GM12875 (cell line): Measurements from ENCODE around the gene GFI1.
A peak's percentile ranks its signal among the peaks of the same experiment; 100 is the strongest.

Source experiments
- H3K4me3 ChIP-seq: one replicate; pipeline ENCODE4 v1.5.1; 2011; ENCODE audit warnings: low read depth, low read length, control low read depth
- CTCF ChIP-seq: IDR thresholded peaks from 2 replicates; pipeline ENCODE4 v1.5.1; 2011; ENCODE audit warnings: low read depth, mild to moderate bottlenecking, control low read depth, inconsistent platforms, low read length, moderate library complexity, borderline replicate concordance; ENCODE audit not compliant: insufficient read depth

The GFI1 gene

GRCh38 chr1:92481971-92482664 is 4.6 kb downstream of the GFI1 start:
- peak overlapping the region; percentile 84 for H3K4me3 ChIP-seq
- TF ChIP-seq CTCF: no peak

DNA sequence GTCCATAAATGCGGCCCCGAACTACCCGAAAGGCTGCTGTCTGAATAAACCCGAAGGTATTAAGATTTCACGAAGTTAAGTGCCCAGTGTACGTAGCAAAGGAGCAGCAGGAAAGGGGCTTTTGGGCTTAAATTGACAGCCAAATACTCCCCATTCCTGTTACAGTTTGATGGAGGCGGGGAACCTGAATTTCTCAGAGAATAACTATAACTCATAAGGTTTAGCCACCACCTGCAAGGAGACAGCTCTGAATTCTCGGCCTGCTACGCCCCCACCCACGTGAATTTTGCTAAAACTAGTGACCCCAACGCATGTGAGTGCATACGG is 5.2 kb downstream of the GFI1 start:
- no peak for TF ChIP-seq CTCF
- no peak overlapping the region for H3K4me3 ChIP-seq

DNA sequence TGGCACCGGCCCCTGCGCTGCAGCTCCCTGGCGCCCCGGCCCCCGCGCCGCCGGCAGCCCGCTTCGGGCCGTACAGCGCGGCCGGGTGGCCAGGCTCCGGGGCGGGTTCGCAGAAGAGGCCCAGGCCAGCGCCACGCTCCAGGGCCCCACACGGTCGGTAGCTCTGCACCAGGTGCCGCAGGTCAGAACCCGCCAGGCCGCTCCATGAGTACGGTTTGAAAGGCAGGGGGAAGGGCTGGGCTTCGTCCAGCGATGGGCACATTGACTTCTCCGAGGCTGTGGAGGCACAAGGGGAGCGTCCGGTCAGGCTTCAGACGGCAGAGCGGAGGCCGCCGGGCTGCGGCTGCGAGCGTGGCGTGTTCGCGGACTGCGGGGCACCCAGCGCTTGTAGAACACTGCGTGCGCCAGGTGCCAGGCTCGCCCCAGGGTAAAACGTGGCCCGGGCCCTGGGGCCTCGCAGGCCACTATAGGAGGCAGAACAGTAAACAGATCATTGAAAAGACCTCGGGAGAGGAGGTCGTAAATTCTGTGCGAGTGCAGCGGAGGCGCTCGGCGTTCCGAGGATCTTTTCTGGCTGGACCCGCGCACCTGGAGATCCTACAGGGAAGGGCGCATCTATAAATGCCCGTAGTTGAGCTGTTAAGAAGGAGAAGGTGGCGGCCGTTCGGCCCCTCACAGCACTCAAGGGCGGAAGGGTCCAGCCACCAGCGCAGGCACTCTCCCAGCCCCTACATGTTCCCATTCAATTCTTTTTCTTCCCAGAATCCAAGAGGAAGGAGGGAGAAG is 5.7 kb downstream of the GFI1 start:
- no peak overlapping the region for H3K4me3 ChIP-seq
- TF ChIP-seq CTCF: no peak

DNA sequence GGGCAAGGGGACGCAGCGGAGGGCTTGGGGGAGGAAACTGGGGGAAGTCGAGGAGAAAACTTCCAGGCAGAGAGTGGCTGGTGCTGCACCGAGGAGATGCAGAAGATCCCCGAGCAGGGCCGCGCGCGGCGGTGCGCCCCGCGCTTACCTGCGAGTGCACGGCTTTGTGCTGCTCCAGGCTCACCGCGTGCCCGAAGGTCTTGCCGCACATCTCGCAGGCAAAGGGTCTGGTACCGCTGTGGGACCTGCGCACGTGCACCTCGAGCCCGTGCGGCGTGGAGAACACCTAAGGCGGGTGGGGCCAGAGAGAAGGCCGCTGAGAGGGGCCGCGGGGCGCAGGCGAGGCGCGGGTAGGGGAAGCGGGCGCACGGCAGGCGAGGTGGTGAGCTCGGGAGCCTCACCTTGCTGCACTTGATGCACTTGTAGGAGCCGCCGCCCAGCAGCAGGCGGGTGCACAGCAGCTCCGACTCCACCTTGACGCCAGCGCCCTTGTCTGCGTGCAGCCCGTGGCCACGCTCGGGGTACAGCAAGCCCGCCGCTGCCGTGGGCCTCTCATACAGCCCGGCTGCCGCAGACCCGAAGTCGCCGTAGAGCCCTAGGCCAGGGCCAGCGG is 6.4 kb downstream of the GFI1 start:
- no peak for TF ChIP-seq CTCF
- H3K4me3 ChIP-seq: no peak overlapping the region

DNA sequence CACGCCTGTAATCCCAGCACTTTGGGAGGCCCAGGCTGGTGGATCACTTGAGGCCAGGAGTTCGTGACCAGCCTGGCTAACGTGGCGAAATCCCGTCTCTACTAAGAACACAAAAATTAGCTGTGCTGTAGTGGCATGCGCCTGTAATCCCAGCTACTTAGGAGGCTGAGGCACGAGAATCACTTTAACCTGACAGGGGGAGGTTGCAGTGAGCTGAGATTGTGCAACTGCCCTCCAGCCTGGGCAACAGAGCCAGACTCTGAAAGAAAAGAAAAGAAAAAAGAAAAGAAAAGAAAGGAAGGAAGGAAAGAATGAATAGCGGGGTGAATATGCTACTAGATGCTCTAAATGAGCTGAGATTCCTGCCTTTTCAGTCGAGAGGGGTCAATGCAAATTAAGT is 7.1 kb downstream of the GFI1 start:
- H3K4me3 ChIP-seq: no peak overlapping the region
- TF ChIP-seq CTCF: no peak

DNA sequence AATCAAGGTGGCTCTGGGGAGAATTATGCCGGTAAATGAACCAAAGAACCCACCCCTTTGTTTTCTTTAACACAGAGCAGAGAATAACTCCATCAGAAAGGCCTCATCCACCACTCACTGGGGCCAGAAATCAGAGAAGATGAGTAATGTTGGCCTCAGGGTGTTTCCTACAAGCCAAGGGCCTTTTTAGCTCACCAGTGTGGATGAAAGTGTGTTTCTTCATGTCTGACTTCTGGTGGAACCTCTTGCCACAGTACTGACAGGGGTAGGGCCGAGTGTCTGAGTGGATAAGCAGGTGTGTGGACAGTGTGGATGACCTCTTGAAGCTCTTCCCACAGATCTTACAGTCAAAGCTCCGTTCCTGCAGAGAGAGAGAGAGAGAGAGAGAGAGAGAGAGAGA is 8.3 kb downstream of the GFI1 start:
- H3K4me3 ChIP-seq: no peak overlapping the region
- no peak for TF ChIP-seq CTCF
